Measurements from ENCODE around the gene PDLIM3.

Gene PDLIM3

GRCh38 chr4:185546335-185546734 is 11.0 kb upstream of the PDLIM3 start (continued):
- no peak for TF ChIP-seq OVOL3 (tag by site-specific recombination; IDR thresholded peaks at IDR 0.05)
- TF ChIP-seq ZBTB44 (tag by site-specific recombination; IDR thresholded peaks at IDR 0.05) = no peak
- TF ChIP-seq ZNF324 (tag by site-specific recombination; IDR thresholded peaks at IDR 0.05) = no peak
- TF ChIP-seq ZBTB7A (tag by site-specific recombination; IDR thresholded peaks at IDR 0.05; ENCODE audit: low read depth) = no peak
- TF ChIP-seq KLF10 (tag by site-specific recombination; IDR thresholded peaks at IDR 0.05) = no peak
- TF ChIP-seq REPIN1 (tag by site-specific recombination; IDR thresholded peaks at IDR 0.05; ENCODE audit: low read depth) = no peak
- TF ChIP-seq ZNF266 (tag by site-specific recombination; IDR thresholded peaks at IDR 0.05; ENCODE audit: low read depth) = no peak
- TF ChIP-seq ZNF548 (tag by site-specific recombination; IDR thresholded peaks at IDR 0.05) = no peak
- TF ChIP-seq, protein P1, sequence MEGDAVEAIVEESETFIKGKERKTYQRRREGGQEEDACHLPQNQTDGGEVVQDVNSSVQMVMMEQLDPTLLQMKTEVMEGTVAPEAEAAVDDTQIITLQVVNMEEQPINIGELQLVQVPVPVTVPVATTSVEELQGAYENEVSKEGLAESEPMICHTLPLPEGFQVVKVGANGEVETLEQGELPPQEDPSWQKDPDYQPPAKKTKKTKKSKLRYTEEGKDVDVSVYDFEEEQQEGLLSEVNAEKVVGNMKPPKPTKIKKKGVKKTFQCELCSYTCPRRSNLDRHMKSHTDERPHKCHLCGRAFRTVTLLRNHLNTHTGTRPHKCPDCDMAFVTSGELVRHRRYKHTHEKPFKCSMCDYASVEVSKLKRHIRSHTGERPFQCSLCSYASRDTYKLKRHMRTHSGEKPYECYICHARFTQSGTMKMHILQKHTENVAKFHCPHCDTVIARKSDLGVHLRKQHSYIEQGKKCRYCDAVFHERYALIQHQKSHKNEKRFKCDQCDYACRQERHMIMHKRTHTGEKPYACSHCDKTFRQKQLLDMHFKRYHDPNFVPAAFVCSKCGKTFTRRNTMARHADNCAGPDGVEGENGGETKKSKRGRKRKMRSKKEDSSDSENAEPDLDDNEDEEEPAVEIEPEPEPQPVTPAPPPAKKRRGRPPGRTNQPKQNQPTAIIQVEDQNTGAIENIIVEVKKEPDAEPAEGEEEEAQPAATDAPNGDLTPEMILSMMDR (tag by site-specific recombination; IDR thresholded peaks at IDR 0.05) = no peak
- no peak for TF ChIP-seq GFI1B (tag by site-specific recombination; IDR thresholded peaks at IDR 0.05)

- H3K4me3 ChIP-seq (ENCODE audit: low read depth, low read length) = no peak overlapping the region
- ChIA-PET CTCF (no interaction called here), POLR2A (no interaction called here)
- H3K36me3 ChIP-seq (ENCODE audit: control insufficient read depth in 2 of 2, insufficient read depth in 1 of 2, low read length in 2 of 2) = no peaks in the 10 kb centered on the region
- no peak for TF ChIP-seq ZNF561 (tag by site-specific recombination; IDR thresholded peaks at IDR 0.05; ENCODE audit: borderline replicate concordance)
- TF ChIP-seq ZNF221 (tag by site-specific recombination; IDR thresholded peaks at IDR 0.05; ENCODE audit: borderline replicate concordance) = no peak
- TF ChIP-seq ZNF558 (tag by site-specific recombination; IDR thresholded peaks at IDR 0.05) = no peak
- TF ChIP-seq ZNF157 (tag by site-specific recombination; IDR thresholded peaks at IDR 0.05) = no peak
- TF ChIP-seq REST (tag by site-specific recombination; IDR thresholded peaks at IDR 0.05) = no peak
- no peak for TF ChIP-seq ZNF416 (tag by site-specific recombination; IDR thresholded peaks at IDR 0.05)
- no peak for TF ChIP-seq ZNF555 (tag by site-specific recombination; conservative IDR thresholded peaks at IDR 0.05)
- TF ChIP-seq, protein P2, sequence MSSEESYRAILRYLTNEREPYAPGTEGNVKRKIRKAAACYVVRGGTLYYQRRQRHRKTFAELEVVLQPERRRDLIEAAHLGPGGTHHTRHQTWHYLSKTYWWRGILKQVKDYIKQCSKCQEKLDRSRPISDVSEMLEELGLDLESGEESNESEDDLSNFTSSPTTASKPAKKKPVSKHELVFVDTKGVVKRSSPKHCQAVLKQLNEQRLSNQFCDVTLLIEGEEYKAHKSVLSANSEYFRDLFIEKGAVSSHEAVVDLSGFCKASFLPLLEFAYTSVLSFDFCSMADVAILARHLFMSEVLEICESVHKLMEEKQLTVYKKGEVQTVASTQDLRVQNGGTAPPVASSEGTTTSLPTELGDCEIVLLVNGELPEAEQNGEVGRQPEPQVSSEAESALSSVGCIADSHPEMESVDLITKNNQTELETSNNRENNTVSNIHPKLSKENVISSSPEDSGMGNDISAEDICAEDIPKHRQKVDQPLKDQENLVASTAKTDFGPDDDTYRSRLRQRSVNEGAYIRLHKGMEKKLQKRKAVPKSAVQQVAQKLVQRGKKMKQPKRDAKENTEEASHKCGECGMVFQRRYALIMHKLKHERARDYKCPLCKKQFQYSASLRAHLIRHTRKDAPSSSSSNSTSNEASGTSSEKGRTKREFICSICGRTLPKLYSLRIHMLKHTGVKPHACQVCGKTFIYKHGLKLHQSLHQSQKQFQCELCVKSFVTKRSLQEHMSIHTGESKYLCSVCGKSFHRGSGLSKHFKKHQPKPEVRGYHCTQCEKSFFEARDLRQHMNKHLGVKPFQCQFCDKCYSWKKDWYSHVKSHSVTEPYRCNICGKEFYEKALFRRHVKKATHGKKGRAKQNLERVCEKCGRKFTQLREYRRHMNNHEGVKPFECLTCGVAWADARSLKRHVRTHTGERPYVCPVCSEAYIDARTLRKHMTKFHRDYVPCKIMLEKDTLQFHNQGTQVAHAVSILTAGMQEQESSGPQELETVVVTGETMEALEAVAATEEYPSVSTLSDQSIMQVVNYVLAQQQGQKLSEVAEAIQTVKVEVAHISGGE (tag by site-specific recombination; conservative IDR thresholded peaks at IDR 0.05; ENCODE audit: low read depth) = no peak
- TF ChIP-seq ZNF335 (tag by site-specific recombination; conservative IDR thresholded peaks at IDR 0.05) = no peak
- no peak for TF ChIP-seq ZBTB44 (tag by site-specific recombination; IDR thresholded peaks at IDR 0.05)
- H3K9me3 ChIP-seq (ENCODE audit: control insufficient read depth, insufficient read depth, low read depth, low read length) = no peaks in the 10 kb centered on the region
- H3K4me1 ChIP-seq (ENCODE audit: control insufficient read depth, insufficient read depth, low read length) = no peaks in the 10 kb centered on the region
- H3K27ac ChIP-seq (ENCODE audit: extremely low read depth, low read depth, low read length) = no peak overlapping the region
Measured at GRCh38 chr4:185542626-185543315, 7.5 kb upstream of the PDLIM3 start.

All from HEK293 (cell line).